HL-60 (cell line): ENCODE measurements around the gene MDH1.
A peak's percentile ranks its signal among the peaks of the same experiment; 100 is the strongest.

ENCODE experiments used
- DNase-seq, 2 experiments: peaks; one replicate each; pipeline ENCODE4 v3.0.0-alpha.2; 2010 to 2020; ENCODE audit warnings: low read depth in 1 of 2, low spot score in 1 of 2
- H3K27ac ChIP-seq: fragments of 250-450 bp; sonication (Bioruptor Pico); replicated peaks from 2 replicates; pipeline ENCODE4 v1.5.1; 2020; ENCODE audit warnings: mild to moderate bottlenecking, moderate library complexity
- H3K27me3 ChIP-seq: fragments of 250-450 bp; sonication (Bioruptor Pico); 2 replicates; pipeline ENCODE4 v1.5.1; 2021; ENCODE audit warnings: mild to moderate bottlenecking, moderate library complexity; ENCODE audit not compliant: insufficient read depth, poor library complexity, severe bottlenecking
- H3K4me3 ChIP-seq: replicated peaks from 2 replicates; pipeline ENCODE4 v1.5.1; 2011; ENCODE audit warnings: mild to moderate bottlenecking, control low read depth, low read length; ENCODE audit not compliant: insufficient read depth
- CTCF ChIP-seq: IDR thresholded peaks from one replicate; pipeline ENCODE4 v1.5.1; 2011; ENCODE audit warnings: low read length, control low read depth, inconsistent platforms; ENCODE audit not compliant: insufficient read depth
- GABPA ChIP-seq: IDR thresholded peaks from 2 replicates; pipeline ENCODE4 v1.6.1; 2012; ENCODE audit warnings: low read depth
- POLR2AphosphoS5 ChIP-seq: IDR thresholded peaks from 2 replicates; pipeline ENCODE4 v1.6.1; 2012; ENCODE audit warnings: low read depth
- REST ChIP-seq: IDR thresholded peaks from 2 replicates; pipeline ENCODE4 v1.6.1; 2012; ENCODE audit warnings: low read depth; ENCODE audit not compliant: insufficient replicate concordance
- SPI1 ChIP-seq: IDR thresholded peaks from 2 replicates; pipeline ENCODE4 v1.6.1; 2012; ENCODE audit warnings: low read depth, mild to moderate bottlenecking, borderline replicate concordance

The MDH1 gene

GRCh38 chr2:63580651-63581297, 8.0 kb upstream of the MDH1 start:
- DNase-seq, result no peak
- TF ChIP-seq POLR2AphosphoS5, result no peak
- TF ChIP-seq GABPA, result no peak
- TF ChIP-seq CTCF, result no peak
- TF ChIP-seq SPI1, result no peak
- TF ChIP-seq REST, result no peak
- Histone ChIP-seq H3K27ac (peak overlapping the region; percentile 12), H3K4me3 (no peak overlapping the region), H3K27me3 (no peaks in the 10 kb centered on the region)

DNA sequence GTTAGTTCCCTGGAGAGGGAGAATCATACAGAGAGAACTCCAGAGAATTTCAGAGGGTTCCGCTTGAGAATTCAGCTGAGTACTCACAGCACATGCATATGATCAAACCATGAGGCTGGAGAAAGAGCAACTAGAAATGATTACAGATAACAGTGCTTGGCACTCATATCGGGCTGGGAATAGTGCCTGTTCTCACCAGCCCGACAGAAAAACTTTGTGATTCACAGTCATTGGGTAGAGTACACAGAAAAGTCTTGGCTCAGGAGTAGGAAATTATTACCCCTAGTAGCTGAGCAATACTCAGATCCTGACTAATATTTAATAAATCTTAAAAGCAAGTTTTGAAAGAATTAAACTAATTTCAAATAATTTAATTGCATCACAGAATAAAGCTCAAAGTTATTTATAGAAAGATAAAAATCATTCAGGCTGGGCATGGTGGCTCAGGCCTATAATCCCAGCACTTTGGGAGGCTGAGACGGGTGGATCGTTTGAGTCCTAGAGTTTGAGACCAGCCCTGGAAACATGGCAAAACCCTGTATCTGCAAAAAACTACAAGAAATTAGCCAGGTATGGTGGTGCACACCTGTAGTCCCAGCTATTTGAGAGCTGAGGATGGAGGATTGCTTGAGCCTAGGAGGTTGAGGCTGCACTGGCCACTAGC, 7.3 kb upstream of the MDH1 start:
- TF ChIP-seq SPI1, result no peak
- no peak for TF ChIP-seq CTCF
- no peak for TF ChIP-seq GABPA
- no peak for TF ChIP-seq REST
- TF ChIP-seq POLR2AphosphoS5, result no peak
- DNase-seq, result peak in 1 of 2 experiments; percentile 9
- Histone ChIP-seq H3K27me3 (no peaks in the 10 kb centered on the region), H3K27ac (peak overlapping the region; percentile 12), H3K4me3 (no peak overlapping the region)

- Histone ChIP-seq H3K27ac (peak overlapping the region; percentile 9; the same call in 1 of the 2 replicates), H3K27me3 (no peaks in the 10 kb centered on the region)
Observed at GRCh38 chr2:63582873-63583272, 5.9 kb upstream of the MDH1 start.

More at GRCh38 chr2:63582873-63583272, 5.9 kb upstream of the MDH1 start:
- DNase-seq, result no peak
- H3K4me3 ChIP-seq, result no peak overlapping the region
- TF ChIP-seq SPI1, result no peak
- TF ChIP-seq GABPA, result no peak
- no peak for TF ChIP-seq CTCF
- TF ChIP-seq POLR2AphosphoS5, result no peak
- no peak for TF ChIP-seq REST
